Measurements from ENCODE around the gene GJB3.
"Not testable (repeated sequence)": the region's sequence is repeated elsewhere in the genome, so short reads cannot be mapped to it uniquely, and the experiment has no call there.

Gene GJB3

DNA sequence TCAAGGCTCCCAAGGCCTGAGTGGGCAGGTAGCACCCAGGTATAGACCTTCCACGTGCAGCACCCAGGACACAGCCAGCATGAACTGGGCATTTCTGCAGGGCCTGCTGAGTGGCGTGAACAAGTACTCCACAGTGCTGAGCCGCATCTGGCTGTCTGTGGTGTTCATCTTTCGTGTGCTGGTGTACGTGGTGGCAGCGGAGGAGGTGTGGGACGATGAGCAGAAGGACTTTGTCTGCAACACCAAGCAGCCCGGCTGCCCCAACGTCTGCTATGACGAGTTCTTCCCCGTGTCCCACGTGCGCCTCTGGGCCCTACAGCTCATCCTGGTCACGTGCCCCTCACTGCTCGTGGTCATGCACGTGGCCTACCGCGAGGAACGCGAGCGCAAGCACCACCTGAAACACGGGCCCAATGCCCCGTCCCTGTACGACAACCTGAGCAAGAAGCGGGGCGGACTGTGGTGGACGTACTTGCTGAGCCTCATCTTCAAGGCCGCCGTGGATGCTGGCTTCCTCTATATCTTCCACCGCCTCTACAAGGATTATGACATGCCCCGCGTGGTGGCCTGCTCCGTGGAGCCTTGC lies 19.7 kb upstream of the GJB3 start:
- DNase-seq, result no peak

DNA sequence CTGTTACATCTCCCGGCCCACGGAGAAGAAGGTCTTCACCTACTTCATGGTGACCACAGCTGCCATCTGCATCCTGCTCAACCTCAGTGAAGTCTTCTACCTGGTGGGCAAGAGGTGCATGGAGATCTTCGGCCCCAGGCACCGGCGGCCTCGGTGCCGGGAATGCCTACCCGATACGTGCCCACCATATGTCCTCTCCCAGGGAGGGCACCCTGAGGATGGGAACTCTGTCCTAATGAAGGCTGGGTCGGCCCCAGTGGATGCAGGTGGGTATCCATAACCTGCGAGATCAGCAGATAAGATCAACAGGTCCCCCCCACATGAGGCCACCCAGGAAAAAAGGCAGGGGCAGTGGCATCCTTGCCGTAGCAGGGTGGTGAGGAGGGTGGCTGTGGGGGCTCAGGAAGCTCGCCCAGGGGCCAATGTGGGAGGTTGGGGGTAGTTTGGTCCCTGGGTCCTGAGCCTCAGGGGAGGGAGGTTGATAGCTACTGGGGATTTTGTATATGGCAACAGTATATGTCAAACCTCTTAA lies 19.2 kb upstream of the GJB3 start:
- no peak for DNase-seq

DNA sequence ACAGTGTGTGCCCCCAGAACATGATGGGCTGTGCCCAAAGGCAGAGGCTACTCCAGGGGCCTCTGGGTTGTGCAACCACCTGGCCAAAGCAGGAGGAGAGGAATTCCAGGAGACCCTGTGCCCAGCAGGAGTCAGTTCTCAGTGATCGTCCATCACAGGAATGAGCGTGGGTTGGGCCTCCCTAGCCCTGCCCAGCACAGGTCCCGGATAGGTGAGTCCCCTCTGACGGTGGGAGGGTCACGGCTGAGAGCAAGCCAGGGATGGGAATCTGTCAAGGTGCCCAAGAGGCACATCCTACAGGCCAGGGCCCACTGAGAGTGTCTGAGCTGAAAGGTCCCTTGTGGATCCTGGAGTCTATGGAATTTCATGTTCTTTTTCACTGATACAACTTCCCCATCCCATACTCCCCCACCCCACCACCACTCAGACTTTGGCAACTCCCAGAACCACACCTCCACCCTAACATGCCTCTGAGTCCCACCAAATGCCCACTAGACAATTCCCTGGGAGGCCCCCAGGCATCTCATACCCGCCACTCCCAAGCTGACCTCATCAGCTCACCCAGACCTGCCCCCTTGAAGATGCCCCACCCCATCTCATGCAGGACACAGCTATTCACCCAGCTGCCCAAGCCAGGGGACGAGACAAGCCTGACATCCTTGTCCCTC lies 18.4 kb upstream of the GJB3 start:
- DNase-seq, result no peak

DNA sequence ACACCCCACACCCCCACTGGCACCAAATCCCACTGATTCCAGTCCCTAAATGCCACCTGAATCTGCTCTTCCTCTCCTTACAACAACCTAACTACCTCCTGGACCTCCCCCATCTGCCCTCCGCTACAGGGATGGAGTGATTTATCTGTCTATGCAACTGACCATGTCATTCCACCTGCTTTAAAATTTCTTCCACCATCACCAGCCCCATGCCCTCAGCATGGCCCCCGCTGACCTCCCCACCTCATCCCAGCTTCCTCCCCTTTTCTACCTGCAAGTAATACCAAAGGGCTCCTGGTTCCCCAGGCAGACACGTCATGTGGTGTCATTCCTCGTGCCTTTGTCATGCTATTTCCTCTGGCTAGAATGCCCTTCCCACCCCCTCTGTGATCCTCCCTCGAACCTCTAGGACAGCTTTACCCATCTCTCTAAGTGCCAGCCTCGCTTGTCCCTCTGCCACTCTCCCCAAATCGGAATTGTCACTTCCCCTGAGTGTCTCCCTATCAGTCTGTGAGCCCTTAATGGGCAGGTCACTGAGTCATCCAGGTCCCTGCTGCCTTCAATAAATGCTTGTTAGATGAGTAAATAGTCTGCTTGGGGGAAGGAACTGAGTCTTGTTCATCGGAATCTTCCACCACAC lies 17.8 kb upstream of the GJB3 start:
- no peak for DNase-seq

DNA sequence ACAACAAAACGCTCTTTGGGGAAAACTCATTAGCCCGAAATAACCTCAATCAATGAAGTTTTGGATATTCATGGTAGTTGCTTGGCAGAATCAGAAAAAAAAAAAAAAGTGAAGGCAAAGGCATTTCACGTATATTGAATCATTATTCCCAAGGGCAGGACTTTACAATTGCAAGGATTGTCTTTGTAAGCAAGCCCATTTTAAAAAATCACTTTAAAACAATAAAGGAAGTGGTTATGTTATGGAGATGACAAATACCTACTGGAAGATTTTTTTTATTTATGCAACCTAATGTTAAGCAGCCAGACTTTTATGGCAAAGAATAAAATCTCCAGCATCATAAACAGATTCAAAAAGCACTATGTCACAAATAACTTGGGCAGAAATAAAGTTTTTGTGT lies 12.2 kb upstream of the GJB3 start:
- no peak for DNase-seq

DNA sequence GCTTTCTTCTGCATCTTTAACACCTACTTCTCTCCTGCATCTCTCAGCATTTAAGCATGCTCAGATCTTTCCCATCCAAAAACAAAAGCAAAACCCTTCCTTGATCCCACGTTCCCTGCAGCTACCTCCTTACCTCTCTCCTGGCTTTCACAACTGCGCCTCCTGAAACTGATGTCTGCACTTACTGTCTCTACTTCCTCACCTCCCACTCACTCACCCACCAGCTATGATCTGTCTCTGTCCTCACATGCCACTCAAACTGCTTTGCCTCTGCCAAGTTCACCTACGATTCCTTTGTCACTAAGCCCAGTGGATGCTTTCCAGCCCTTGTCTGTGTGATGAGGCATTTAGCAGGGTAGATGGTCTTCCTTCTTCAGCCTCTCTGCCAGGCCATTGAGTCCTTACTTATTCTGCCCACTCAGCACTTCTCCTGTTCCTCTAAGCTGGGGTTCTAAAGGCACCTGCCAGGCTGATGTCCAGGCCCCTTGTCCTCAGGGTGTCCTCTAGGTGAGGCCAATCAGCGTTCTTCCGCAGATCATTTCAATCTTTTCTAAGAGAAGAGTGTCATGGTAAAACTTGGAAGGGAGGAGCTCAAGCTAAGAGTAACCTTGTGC lies 10.0 kb upstream of the GJB3 start:
- no peak for DNase-seq

DNA sequence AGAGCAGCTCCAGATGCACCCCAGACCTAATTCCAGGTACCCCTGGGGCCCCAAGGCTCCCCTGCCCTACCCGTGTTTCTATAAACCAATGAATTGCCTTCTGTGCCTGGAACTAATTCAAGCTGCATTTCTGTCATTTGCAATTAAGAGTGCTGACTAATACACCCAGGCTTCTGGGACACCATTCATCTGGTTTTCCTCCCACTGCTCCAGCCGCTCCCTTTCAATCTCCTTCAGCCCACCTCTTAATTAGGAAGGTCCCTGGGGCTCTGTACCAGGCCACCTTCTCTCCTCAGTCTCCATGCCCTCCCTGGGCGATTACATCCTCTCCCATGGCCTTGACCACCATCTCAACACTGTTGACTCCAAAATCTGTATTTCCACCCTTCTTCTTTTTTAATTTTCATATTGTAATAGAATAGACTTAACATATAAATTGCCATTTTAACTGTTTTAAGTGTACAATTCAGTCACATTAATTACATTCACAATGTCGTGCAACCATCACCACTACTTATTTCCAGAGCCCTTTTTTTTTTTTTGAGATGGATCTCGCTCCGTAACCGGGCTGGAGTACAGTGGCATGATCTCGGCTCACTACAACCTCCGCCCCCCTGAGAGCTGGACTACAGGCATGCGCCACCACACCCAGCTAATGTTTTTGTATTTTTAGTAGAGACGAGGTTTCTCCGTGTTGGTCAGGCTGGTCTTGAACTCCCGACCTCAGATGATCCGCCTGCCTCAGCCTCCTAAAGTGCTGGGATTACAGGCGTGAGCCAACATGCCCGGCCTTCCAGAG lies 9.2 kb upstream of the GJB3 start:
- no peak for DNase-seq

DNA sequence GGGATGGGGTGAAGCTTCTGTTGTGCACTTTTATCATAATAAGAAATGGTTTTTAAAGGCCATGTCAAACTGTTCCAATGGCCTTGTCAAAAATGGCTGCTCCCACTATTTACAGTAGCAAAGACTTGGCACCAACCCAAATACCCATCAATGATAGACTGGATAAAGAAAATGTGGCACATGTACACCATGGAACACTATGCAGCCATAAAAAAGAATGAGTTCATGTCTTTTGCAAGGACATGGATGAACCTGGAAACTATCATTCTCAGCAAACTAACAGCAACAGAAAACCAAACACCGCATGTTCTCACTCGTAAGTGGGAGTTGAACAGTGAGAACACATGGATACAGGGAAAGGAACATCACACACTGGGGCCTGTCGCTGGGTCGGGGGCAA lies 7.9 kb upstream of the GJB3 start:
- DNase-seq, result not testable (repeated sequence)

DNA sequence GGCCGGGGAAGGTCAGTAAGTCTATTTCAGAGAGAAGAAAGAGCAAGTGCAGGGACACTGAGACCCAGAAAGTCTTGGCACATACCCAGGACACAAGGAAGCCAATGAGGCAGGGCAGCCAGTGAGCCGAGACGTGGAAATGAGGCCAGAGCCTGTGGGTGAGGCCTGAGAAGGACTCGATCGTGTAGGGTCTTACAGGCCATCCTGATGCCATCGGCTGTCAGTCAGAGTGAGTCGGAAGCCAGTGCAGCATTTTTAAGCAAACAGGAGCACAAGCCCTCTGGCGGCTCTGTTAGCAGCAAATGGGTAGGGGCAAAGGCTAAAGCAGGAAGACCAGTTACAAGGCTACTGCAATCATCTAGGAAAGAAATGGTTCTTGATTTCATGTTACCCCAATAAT lies 6.1 kb upstream of the GJB3 start:
- DNase-seq, result no peak

DNA sequence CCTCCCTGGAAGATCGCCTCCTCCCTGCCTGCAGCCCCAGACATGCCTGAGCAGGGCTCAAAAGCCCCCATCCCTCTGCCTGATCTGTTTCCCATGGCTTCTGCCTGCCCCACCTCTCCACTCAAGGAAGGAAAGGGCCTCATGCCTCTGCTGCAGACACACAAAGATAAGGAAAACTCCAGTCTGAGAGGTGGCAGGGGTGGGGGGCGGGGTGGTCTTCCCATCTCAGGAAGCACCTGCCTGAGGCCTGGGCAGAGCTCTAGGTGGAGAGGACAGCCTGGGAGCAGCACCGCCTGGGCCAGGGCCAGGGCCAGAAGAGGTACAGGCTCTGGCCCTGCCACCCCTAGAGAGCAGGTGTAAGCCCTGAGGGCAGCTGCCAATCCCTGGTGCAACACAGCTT lies 4.1 kb upstream of the GJB3 start:
- no peak for DNase-seq

DNA sequence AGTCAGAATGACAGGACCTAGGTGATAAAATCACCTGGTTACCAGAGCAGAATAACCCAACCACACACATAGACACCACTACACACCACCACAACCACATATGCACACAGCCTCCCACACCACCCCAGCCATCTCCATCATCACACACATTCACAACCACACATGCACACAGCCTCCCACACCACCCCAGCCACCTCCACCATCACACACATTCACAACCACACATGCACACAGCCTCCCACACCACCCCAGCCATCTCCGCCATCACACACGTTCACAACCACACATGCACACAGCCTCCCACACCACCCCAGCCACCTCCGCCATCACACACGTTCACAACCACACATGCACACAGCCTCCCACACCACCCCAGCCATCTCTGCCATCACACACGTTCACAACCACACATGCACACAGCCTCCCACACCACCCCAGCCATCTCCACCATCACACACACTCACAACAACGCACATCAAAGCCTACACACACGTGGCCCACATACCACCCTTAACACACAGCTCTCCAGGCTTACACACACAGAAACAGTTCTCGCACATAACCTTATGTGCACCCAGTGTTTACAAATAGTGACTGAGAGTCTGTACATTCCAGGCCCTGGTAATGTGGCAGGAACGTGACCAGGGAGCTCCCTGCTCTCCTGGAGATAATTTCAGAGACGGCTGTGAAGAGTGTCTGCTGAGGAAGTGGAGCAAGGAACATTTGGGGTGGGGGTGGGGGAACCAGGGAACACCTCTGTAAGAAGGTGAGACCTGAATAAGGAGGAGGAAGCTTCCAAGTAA lies 3.3 kb upstream of the GJB3 start:
- no peak for DNase-seq

DNA sequence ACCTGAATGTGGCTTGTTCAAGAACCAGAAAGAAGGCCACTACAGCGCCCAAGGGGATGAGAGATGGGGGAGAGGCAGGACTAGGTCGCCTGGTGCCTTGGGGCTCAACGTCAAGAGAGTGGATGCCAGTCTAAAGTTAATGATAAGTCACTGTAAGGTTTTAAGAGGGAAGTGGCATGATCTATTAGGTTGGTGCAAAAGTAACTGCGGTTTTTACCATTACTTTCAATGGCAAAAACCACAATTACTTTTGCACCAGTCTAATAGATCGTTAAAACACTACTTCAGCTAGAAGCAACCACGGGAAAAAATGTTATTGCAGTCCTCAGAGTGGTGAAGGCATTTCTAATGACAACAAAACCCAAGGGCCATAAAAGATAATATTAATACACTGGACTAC lies 2.6 kb upstream of the GJB3 start:
- DNase-seq, result no peak

DNA sequence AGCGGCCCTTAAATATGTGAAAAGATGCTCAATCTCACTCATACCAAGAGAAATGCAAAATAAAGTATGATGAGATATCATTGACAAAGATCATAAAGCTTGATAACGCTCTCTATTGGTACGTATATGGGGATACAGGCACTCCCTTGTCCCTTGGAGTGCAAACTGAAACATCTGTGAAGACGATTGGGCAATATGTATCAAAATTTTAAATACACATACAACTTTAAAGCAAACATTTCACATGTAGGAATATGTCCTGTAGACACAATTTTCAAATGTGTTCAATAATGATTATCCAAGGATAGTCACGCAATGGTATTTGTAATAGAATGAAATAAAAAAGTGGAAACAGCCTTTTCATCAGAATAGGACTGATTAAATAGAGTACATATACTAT lies 2.0 kb upstream of the GJB3 start:
- no peak for DNase-seq

DNA sequence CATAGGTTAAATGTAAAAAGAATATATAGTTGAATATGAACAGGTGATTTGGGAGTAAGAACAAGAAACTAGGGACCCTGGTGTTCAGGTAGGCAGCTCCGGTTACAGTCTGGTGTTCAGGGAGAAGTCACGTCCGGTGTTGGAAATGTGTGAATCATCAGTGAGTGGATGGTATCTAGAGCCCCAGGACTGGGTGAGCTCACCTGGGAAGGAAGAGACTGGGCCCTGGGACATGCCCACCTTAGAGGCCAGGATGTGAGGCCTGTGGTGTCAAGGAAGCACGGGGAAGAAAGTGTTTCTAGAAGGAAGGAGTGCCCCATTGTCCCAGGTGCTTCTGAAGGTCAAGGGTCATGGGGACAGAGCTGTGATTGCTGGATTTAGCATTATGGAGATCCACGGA lies 1.5 kb upstream of the GJB3 start:
- DNase-seq, result no peak

DNA sequence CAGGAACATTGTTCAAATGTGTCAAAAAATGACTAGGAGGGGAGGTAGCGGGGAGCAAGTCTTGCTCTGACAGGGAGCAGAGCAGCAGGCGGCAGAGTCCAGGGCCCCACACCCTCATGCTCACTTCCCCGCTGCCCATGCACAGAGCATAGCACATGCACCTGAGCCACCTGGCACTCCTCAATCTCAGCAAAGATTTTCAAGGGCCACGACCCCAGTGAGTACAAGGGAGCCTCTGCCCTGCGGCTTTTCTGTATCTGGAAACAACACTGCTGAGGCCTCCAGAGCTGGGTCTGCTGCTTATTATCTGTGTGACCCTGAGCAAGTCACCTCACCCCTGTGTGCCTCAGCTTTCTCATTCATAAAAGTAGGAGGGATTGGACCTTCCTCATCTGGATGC lies 1.1 kb upstream of the GJB3 start:
- DNase-seq, result no peak

DNA sequence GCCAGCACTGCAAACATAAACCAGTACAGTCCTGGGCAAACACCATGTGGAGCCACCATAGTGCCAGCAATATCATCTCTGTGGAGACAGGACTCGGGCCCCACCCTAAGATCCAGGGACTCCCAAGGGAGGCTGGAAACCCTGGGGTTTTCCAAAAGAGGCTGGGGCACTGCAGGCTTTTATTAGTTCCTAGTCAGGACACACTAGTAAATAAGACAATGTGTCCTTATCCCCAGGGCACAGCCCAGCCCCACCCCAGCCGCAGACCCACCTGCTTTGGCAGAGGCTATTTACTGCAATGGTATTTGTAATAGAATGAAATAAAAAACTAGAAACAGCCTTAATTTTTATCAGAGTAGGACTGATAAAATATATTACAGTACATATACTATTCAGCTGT lies 486 bp upstream of the GJB3 start:
- DNase-seq, result no peak

DNA sequence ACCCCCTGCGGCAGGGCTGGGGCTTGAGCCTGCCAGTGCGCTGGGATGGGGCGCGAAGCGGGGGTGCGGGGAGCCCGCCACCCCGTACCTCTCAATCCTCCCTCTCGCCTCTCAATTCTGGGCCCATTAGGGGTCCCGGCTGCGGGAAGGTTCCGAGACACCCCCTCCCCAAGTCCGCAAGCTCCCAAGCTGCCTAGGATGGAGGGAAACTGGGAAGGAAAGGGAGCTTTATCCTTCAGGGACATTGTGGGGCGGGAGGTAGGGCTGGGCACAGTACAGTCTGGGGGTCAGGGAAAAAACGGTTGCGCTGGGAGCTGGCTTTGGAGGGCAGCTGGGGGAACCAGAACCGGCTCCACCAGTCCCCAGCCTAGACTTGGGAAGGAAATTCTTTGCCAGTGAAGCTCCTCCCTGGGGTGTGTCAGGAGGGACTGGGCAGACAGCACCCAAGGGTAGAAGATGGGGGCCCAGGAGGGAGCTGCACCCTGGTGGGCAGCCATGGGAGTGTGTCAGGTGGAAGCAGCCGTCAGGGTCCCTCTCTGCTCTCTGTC lies 904 bp downstream of the GJB3 start:
- DNase-seq, result no peak

DNA sequence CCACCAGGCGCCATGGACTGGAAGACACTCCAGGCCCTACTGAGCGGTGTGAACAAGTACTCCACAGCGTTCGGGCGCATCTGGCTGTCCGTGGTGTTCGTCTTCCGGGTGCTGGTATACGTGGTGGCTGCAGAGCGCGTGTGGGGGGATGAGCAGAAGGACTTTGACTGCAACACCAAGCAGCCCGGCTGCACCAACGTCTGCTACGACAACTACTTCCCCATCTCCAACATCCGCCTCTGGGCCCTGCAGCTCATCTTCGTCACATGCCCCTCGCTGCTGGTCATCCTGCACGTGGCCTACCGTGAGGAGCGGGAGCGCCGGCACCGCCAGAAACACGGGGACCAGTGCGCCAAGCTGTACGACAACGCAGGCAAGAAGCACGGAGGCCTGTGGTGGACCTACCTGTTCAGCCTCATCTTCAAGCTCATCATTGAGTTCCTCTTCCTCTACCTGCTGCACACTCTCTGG lies 3.8 kb downstream of the GJB3 start:
- no peak for DNase-seq

DNA sequence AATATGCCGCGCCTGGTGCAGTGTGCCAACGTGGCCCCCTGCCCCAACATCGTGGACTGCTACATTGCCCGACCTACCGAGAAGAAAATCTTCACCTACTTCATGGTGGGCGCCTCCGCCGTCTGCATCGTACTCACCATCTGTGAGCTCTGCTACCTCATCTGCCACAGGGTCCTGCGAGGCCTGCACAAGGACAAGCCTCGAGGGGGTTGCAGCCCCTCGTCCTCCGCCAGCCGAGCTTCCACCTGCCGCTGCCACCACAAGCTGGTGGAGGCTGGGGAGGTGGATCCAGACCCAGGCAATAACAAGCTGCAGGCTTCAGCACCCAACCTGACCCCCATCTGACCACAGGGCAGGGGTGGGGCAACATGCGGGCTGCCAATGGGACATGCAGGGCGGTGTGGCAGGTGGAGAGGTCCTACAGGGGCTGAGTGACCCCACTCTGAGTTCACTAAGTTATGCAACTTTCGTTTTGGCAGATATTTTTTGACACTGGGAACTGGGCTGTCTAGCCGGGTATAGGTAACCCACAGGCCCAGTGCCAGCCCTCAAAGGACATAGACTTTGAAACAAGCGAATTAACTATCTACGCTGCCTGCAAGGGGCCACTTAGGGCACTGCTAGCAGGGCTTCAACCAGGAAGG lies 4.3 kb downstream of the GJB3 start:
- no peak for DNase-seq

DNA sequence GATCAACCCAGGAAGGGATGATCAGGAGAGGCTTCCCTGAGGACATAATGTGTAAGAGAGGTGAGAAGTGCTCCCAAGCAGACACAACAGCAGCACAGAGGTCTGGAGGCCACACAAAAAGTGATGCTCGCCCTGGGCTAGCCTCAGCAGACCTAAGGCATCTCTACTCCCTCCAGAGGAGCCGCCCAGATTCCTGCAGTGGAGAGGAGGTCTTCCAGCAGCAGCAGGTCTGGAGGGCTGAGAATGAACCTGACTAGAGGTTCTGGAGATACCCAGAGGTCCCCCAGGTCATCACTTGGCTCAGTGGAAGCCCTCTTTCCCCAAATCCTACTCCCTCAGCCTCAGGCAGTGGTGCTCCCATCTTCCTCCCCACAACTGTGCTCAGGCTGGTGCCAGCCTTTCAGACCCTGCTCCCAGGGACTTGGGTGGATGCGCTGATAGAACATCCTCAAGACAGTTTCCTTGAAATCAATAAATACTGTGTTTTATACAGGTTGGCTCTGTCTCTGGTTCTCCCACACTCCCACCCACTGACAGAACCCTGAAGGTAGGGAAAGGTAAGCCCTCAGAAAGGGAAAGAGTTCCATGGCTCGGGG lies 5.0 kb downstream of the GJB3 start:
- DNase-seq, result no peak

Data from NCI-H510A treated with DMSO at 0.1 percent for 48 hours (cell line).